ENCODE results near the gene HDAC4. TPM values are rescaled to one million over a fixed set of nuclear protein-coding genes. Genes with fewer than 3 reads are reported as not detected.

HDAC4 gene
- total RNA-seq, 2 donors from 2014 or later, result 49.8 to 71.7 TPM

GRCh38 chr2:239114616-239115265, 286.1 kb downstream of the HDAC4 start:
- Mint-ChIP-seq H3K9me3 (no peaks in the 10 kb centered on the region), H3K27ac (no peak overlapping the region), H3K27me3 (ENCODE audit: low read depth) (no peaks in the 10 kb centered on the region), H3K36me3 (ENCODE audit: insufficient read depth in 2 of 2) (peaks cover 0 to 6% of the 10 kb centered on the region in 2 donors), H3K4me3 (no peak overlapping the region), H3K4me1 (ENCODE audit: low read depth) (peaks cover 21% of the 10 kb centered on the region)
- ATAC-seq (replicated peaks in 1 of 2) (no peak), DNase-seq (no peak)

GRCh38 chr2:239114119-239114581, 286.7 kb downstream of the HDAC4 start:
- Mint-ChIP-seq H3K4me3 (no peak overlapping the region), H3K36me3 (ENCODE audit: insufficient read depth in 2 of 2) (peaks cover 0 to 8% of the 10 kb centered on the region in 2 donors), H3K4me1 (ENCODE audit: low read depth) (peaks cover 15% of the 10 kb centered on the region), H3K27me3 (ENCODE audit: low read depth) (no peaks in the 10 kb centered on the region), H3K27ac (no peak overlapping the region), H3K9me3 (no peaks in the 10 kb centered on the region)
- ATAC-seq (replicated peaks in 1 of 2), result no peak
- no peak for DNase-seq

GRCh38 chr2:239113615-239114014, 287.2 kb downstream of the HDAC4 start:
- Mint-ChIP-seq H3K27me3 (ENCODE audit: low read depth) (no peaks in the 10 kb centered on the region), H3K4me1 (ENCODE audit: low read depth) (peaks cover 9% of the 10 kb centered on the region), H3K36me3 (ENCODE audit: insufficient read depth in 2 of 2) (peaks cover 0 to 8% of the 10 kb centered on the region in 2 donors), H3K27ac (no peak overlapping the region), H3K4me3 (no peak overlapping the region), H3K9me3 (no peaks in the 10 kb centered on the region)
- no peak for DNase-seq
- no peak for ATAC-seq (replicated peaks in 1 of 2)

GRCh38 chr2:239113171-239113570, 287.6 kb downstream of the HDAC4 start:
- H3K27me3 Mint-ChIP-seq (ENCODE audit: low read depth), result no peaks in the 10 kb centered on the region

GRCh38 chr2:239112127-239112774, 288.6 kb downstream of the HDAC4 start:
- Mint-ChIP-seq H3K27me3 (ENCODE audit: low read depth) (no peaks in the 10 kb centered on the region), H3K4me1 (ENCODE audit: low read depth) (peaks cover 7% of the 10 kb centered on the region), H3K4me3 (no peak overlapping the region), H3K36me3 (ENCODE audit: insufficient read depth in 2 of 2) (peaks cover 0 to 8% of the 10 kb centered on the region in 2 donors), H3K27ac (no peak overlapping the region), H3K9me3 (no peaks in the 10 kb centered on the region)
- no peak for ATAC-seq (replicated peaks in 1 of 2)
- no peak for DNase-seq

More at GRCh38 chr2:239113171-239113570, 287.6 kb downstream of the HDAC4 start:
- ATAC-seq (replicated peaks in 1 of 2) (no peak), DNase-seq (no peak)
- peaks cover 8% of the 10 kb centered on the region for H3K4me1 Mint-ChIP-seq (ENCODE audit: low read depth)
- H3K4me3 Mint-ChIP-seq, result no peak overlapping the region
- no peak overlapping the region for H3K27ac Mint-ChIP-seq
- H3K9me3 Mint-ChIP-seq, result no peaks in the 10 kb centered on the region
- peaks cover 0 to 8% of the 10 kb centered on the region in 2 donors for H3K36me3 Mint-ChIP-seq (ENCODE audit: insufficient read depth in 2 of 2)

- H3K9me3 Mint-ChIP-seq, result no peaks in the 10 kb centered on the region
- H3K27me3 Mint-ChIP-seq (ENCODE audit: low read depth), result no peaks in the 10 kb centered on the region
- DNase-seq (no peak), ATAC-seq (replicated peaks in 1 of 2) (no peak)
- no peak overlapping the region for H3K27ac Mint-ChIP-seq
- H3K36me3 Mint-ChIP-seq (ENCODE audit: insufficient read depth in 2 of 2), result peaks cover 0 to 8% of the 10 kb centered on the region in 2 donors
- H3K4me1 Mint-ChIP-seq (ENCODE audit: low read depth), result no peaks in the 10 kb centered on the region
- no peak overlapping the region for H3K4me3 Mint-ChIP-seq
Measured at GRCh38 chr2:239111401-239112100, 289.3 kb downstream of the HDAC4 start.

GRCh38 chr2:239110595-239111048, 290.2 kb downstream of the HDAC4 start:
- DNase-seq (no peak), ATAC-seq (replicated peaks in 1 of 2) (peak in 1 of 2 donors; percentile 8)
- Mint-ChIP-seq H3K27me3 (ENCODE audit: low read depth) (no peaks in the 10 kb centered on the region), H3K9me3 (no peaks in the 10 kb centered on the region), H3K27ac (no peak overlapping the region), H3K4me1 (ENCODE audit: low read depth) (no peaks in the 10 kb centered on the region), H3K4me3 (no peak overlapping the region), H3K36me3 (ENCODE audit: insufficient read depth in 2 of 2) (peaks cover 0 to 8% of the 10 kb centered on the region in 2 donors)

GRCh38 chr2:239109928-239110545, 290.8 kb downstream of the HDAC4 start:
- Mint-ChIP-seq H3K36me3 (ENCODE audit: insufficient read depth in 2 of 2) (peaks cover 0 to 8% of the 10 kb centered on the region in 2 donors), H3K9me3 (no peaks in the 10 kb centered on the region), H3K4me1 (ENCODE audit: low read depth) (no peaks in the 10 kb centered on the region), H3K27me3 (ENCODE audit: low read depth) (no peaks in the 10 kb centered on the region), H3K4me3 (no peak overlapping the region), H3K27ac (no peak overlapping the region)
- ATAC-seq (replicated peaks in 1 of 2) (no peak), DNase-seq (no peak)

- no peak overlapping the region for H3K4me3 Mint-ChIP-seq
- no peaks in the 10 kb centered on the region for H3K9me3 Mint-ChIP-seq
- H3K27ac Mint-ChIP-seq, result no peak overlapping the region
- DNase-seq (no peak), ATAC-seq (replicated peaks in 1 of 2) (no peak)
- H3K4me1 Mint-ChIP-seq (ENCODE audit: low read depth), result no peaks in the 10 kb centered on the region
- H3K36me3 Mint-ChIP-seq (ENCODE audit: insufficient read depth in 2 of 2), result peaks cover 0 to 11% of the 10 kb centered on the region in 2 donors
- H3K27me3 Mint-ChIP-seq (ENCODE audit: low read depth), result no peaks in the 10 kb centered on the region
Measured at GRCh38 chr2:239109041-239109927, 291.5 kb downstream of the HDAC4 start.

GRCh38 chr2:239108459-239108858, 292.4 kb downstream of the HDAC4 start:
- Mint-ChIP-seq H3K36me3 (ENCODE audit: insufficient read depth in 2 of 2) (peaks cover 0 to 11% of the 10 kb centered on the region in 2 donors), H3K27me3 (ENCODE audit: low read depth) (no peaks in the 10 kb centered on the region), H3K4me3 (no peak overlapping the region), H3K4me1 (ENCODE audit: low read depth) (no peaks in the 10 kb centered on the region), H3K9me3 (no peaks in the 10 kb centered on the region), H3K27ac (no peak overlapping the region)
- DNase-seq (no peak), ATAC-seq (replicated peaks in 1 of 2) (no peak)

GRCh38 chr2:239107936-239108335, 292.9 kb downstream of the HDAC4 start:
- H3K36me3 Mint-ChIP-seq (ENCODE audit: insufficient read depth in 2 of 2), result peaks cover 0 to 11% of the 10 kb centered on the region in 2 donors
- no peak overlapping the region for H3K4me3 Mint-ChIP-seq
- no peaks in the 10 kb centered on the region for H3K27me3 Mint-ChIP-seq (ENCODE audit: low read depth)
- no peaks in the 10 kb centered on the region for H3K4me1 Mint-ChIP-seq (ENCODE audit: low read depth)
- H3K9me3 Mint-ChIP-seq, result no peaks in the 10 kb centered on the region
- no peak overlapping the region for H3K27ac Mint-ChIP-seq
- no peak for DNase-seq
- ATAC-seq (replicated peaks in 1 of 2), result no peak

- H3K4me3 Mint-ChIP-seq, result no peak overlapping the region
- no peaks in the 10 kb centered on the region for H3K4me1 Mint-ChIP-seq (ENCODE audit: low read depth)
- H3K36me3 Mint-ChIP-seq (ENCODE audit: insufficient read depth in 2 of 2), result peaks cover 0 to 11% of the 10 kb centered on the region in 2 donors
- no peaks in the 10 kb centered on the region for H3K9me3 Mint-ChIP-seq
- no peaks in the 10 kb centered on the region for H3K27me3 Mint-ChIP-seq (ENCODE audit: low read depth)
- ATAC-seq (replicated peaks in 1 of 2) (no peak), DNase-seq (no peak)
- H3K27ac Mint-ChIP-seq, result no peak overlapping the region
Measured at GRCh38 chr2:239106966-239107365, 293.9 kb downstream of the HDAC4 start.

Data from activated T-cell treated with anti-CD3 and anti-CD28 coated beads, Interleukin-2, amount 50 U/mL, for 72 hours (primary cell).